Activated T-helper 1 cell treated with anti-CD3 and anti-CD28 coated beads, Interleukin-12 subunit alpha, Interleukin-12 subunit beta, Interleukin-2, Interleukin-4 antibody, amounts not matched to agents 30 ng/mL and 10 ng/mL and 1 ng/mL, durations not matched to agents 14 hours and 24 hours and 36 hours (primary cell): Measurements from ENCODE around the gene DMRT3. TPM values are rescaled to one million over a fixed set of nuclear protein-coding genes. Genes with fewer than 3 reads are reported as not detected.

Experiments
- DNase-seq: peaks from one replicate; pipeline ENCODE4 v3.0.0; 2021; ENCODE audit warnings: low spot score
- H3K27ac Mint-ChIP-seq: one replicate; pipeline ENCODE4 v1.8.0; 2021; ENCODE audit warnings: mild to moderate bottlenecking, mixed read lengths
- H3K27me3 Mint-ChIP-seq: one replicate; pipeline ENCODE4 v1.8.0; 2022; ENCODE audit warnings: mild to moderate bottlenecking, moderate library complexity, mixed read lengths; ENCODE audit not compliant: insufficient read depth
- H3K36me3 Mint-ChIP-seq: one replicate; pipeline ENCODE4 v1.8.0; 2021; ENCODE audit warnings: low read depth, mixed read lengths
- H3K4me1 Mint-ChIP-seq: one replicate; pipeline ENCODE4 v1.8.0; 2021; ENCODE audit warnings: low read depth, mixed read lengths
- H3K4me3 Mint-ChIP-seq: one replicate; pipeline ENCODE4 v1.8.0; 2021; ENCODE audit warnings: mild to moderate bottlenecking, moderate library complexity, mixed read lengths
- H3K9me3 Mint-ChIP-seq: one replicate; pipeline ENCODE4 v1.8.0; 2021; ENCODE audit warnings: mixed read lengths
- intact Hi-C: fragments of 100-400 bp; cut with micrococcal nuclease; formaldehyde crosslinking; loops from one replicate; pipeline ENCODE4 v1.15.1; 2024
- total RNA-seq: library from RNA; stranded (reverse); gene quantifications from 2 replicates; pipeline ENCODE4 v1.2.3, GENCODE V29; 2022

The DMRT3 gene
- total RNA-seq, 1 donor from 2014 or later: not detected

DNA sequence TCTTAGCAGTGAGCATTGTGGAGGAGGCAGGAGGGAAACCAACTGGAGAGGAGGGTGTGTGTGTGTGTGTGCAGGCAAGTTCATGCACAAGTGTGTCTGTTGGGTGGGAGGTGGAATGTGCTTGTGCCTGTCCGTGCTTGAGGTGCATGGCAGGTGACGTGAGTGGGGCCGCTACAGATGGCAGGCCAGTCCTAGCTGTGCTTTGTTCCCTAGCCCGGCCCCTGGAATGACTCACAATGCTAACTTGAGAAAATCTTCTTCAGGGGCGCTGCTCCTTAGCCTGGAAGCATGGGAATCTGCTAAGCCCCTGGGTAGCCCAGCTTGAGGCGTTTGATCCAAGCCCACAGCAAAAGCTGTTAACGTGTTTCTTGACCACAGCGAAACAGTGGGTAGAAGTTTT, 48.7 kb downstream of the DMRT3 start:
- H3K4me1 Mint-ChIP-seq: no peaks in the 10 kb centered on the region
- H3K9me3 Mint-ChIP-seq: no peaks in the 10 kb centered on the region
- no peak overlapping the region for H3K4me3 Mint-ChIP-seq
- no peak for DNase-seq
- no peak overlapping the region for H3K27ac Mint-ChIP-seq
- intact Hi-C loops: no loop called here
- no peaks in the 10 kb centered on the region for H3K27me3 Mint-ChIP-seq
- H3K36me3 Mint-ChIP-seq: no peaks in the 10 kb centered on the region

- no peak for DNase-seq
- intact Hi-C loops: no loop called here
- Mint-ChIP-seq H3K36me3 (no peaks in the 10 kb centered on the region), H3K9me3 (no peaks in the 10 kb centered on the region), H3K27me3 (no peaks in the 10 kb centered on the region), H3K4me3 (no peak overlapping the region), H3K4me1 (no peaks in the 10 kb centered on the region), H3K27ac (no peak overlapping the region)
These were observed 49.8 kb downstream of the DMRT3 start for GRCh38 chr9:1026219-1026618.

DNA sequence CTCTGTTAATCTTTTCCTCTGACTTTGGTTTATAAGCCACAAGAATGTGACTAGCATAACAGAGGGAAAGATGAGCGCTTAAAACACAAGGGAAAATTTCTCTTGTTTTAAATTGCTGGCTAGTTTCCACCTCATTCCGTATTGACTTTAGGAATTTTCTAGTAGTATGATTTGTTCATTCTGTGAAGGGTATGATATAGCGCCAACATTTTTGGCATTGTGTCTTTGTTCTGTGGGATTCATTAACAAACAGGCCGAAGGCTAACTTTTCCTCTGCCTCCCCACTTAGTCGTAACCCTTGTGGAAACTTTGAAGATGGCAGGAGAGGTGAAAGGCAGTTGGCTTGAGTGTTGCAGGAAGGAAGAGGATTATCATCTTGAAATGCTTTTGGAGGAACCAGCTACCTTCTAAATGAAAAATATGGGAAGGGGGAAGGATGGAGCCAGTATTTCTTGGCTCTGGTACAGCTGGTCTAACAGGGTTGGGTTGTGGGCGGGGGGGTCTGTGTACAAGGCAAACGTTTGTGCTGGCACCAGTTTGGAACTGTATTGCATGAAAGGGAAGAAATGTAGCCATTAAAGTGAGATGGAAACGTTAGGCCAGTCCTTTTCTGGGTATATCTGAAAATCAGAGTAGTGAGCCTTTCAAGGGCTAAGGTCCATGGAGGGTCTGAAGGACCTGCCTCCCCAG, 52.2 kb downstream of the DMRT3 start:
- Mint-ChIP-seq H3K4me3 (no peak overlapping the region), H3K9me3 (no peaks in the 10 kb centered on the region), H3K36me3 (no peaks in the 10 kb centered on the region), H3K27me3 (peaks cover 4% of the 10 kb centered on the region), H3K27ac (no peak overlapping the region), H3K4me1 (no peaks in the 10 kb centered on the region)
- no peak for DNase-seq
- intact Hi-C loops: no loop called here

GRCh38 chr9:1031951-1032601, 55.6 kb downstream of the DMRT3 start:
- intact Hi-C loops: no loop called here
- no peak for DNase-seq
- Mint-ChIP-seq H3K27me3 (peaks cover 9% of the 10 kb centered on the region), H3K9me3 (no peaks in the 10 kb centered on the region), H3K27ac (no peak overlapping the region), H3K4me3 (no peak overlapping the region), H3K4me1 (no peaks in the 10 kb centered on the region), H3K36me3 (no peaks in the 10 kb centered on the region)

DNA sequence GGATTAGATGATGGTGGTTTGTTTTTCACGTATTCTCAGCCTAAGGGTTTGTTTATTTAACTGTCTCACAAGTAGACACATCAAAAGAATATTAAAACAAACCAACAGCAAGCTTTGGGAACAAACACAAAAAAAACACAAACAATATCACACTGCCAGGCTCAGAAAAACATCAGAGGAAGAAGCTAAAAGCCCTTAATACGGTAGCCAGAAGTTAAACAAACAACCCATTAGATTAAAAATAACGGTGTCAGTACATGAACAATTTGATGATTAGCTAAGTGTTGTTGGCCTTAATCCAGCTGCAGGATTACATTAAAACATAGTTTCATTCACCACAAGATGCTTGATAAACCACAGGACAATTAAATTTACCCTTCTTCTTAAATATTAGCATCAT, 57.8 kb downstream of the DMRT3 start:
- H3K27me3 Mint-ChIP-seq: peaks cover 19% of the 10 kb centered on the region
- intact Hi-C loops: no loop called here
- DNase-seq: no peak

DNA sequence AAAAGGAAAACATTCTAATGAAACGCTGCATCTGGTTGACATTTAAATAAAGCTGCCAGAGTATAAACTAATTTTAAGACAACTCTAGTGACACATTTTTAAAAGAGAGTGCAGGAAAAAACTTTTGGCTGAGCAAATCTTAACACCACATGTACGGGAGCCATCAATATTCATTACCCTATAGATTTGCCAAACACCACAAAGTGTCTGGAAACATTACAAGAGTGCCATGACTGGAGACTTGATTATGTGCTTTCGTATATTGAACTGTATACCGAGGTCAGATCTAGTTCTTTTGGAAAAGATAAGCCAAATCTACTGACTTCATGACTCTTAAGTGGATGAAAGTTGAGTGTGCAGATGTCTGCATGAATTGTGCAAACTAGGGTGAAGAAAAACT, 63.1 kb downstream of the DMRT3 start:
- Mint-ChIP-seq H3K27ac (no peak overlapping the region), H3K4me1 (no peaks in the 10 kb centered on the region), H3K27me3 (peaks cover 51% of the 10 kb centered on the region), H3K9me3 (no peaks in the 10 kb centered on the region), H3K36me3 (no peaks in the 10 kb centered on the region), H3K4me3 (no peak overlapping the region)
- intact Hi-C loops: no loop called here
- no peak for DNase-seq

More for the DNA sequence above, 57.8 kb downstream of the DMRT3 start:
- Mint-ChIP-seq H3K9me3 (no peaks in the 10 kb centered on the region), H3K36me3 (no peaks in the 10 kb centered on the region), H3K4me1 (no peaks in the 10 kb centered on the region), H3K27ac (no peak overlapping the region), H3K4me3 (no peak overlapping the region)

Other genes starting within 250 kb of the DMRT3 start
- gene DMRT1, start 135.0 kb upstream of the DMRT3 start, total RNA-seq: not detected in 2 replicates
- gene DMRT2, start 73.7 kb downstream of the DMRT3 start, total RNA-seq: 1.2 and 1.5 TPM in 2 replicates